Kidney tubule cell (primary cell): ENCODE measurements around the gene PDXDC1.
"Not testable (repeated sequence)": the region's sequence is repeated elsewhere in the genome, so short reads cannot be mapped to it uniquely, and the experiment has no call there.

Experiments
- DNase-seq: peaks from one replicate; pipeline ENCODE4 v3.0.0-alpha.2; 2018; ENCODE audit warnings: low spot score

The PDXDC1 gene

GRCh38 chr16:15071916-15072769 is 97.3 kb downstream of the PDXDC1 start:
- peak; percentile 1 for DNase-seq

- DNase-seq, result no peak
Observed at GRCh38 chr16:15073101-15073500, 98.3 kb downstream of the PDXDC1 start.

GRCh38 chr16:15076161-15076560 is 101.3 kb downstream of the PDXDC1 start:
- DNase-seq, result not testable (repeated sequence)

- not testable (repeated sequence) for DNase-seq
Observed at GRCh38 chr16:15080883-15081282, 106.1 kb downstream of the PDXDC1 start.

- not testable (repeated sequence) for DNase-seq
Observed at GRCh38 chr16:15082788-15083187, 108.0 kb downstream of the PDXDC1 start.

- not testable (repeated sequence) for DNase-seq
Observed at GRCh38 chr16:15090663-15091269, 115.9 kb downstream of the PDXDC1 start.

GRCh38 chr16:15093571-15093954 is 118.7 kb downstream of the PDXDC1 start:
- DNase-seq, result not testable (repeated sequence)

GRCh38 chr16:15093955-15094827 is 119.4 kb downstream of the PDXDC1 start, which contains the start of gene RRN3:
TSS of gene RRN3 (minus strand) at chr16:15094272. CDS start at chr16:15094233, 39 bp downstream.
- peak; percentile 94 for DNase-seq

- DNase-seq, result not testable (repeated sequence)
Observed at GRCh38 chr16:15096583-15096972, 121.8 kb downstream of the PDXDC1 start.

GRCh38 chr16:15099366-15099909 is 124.6 kb downstream of the PDXDC1 start:
- not testable (repeated sequence) for DNase-seq

GRCh38 chr16:15100372-15100987 is 125.7 kb downstream of the PDXDC1 start:
- not testable (repeated sequence) for DNase-seq

GRCh38 chr16:15127641-15128425 is 153.0 kb downstream of the PDXDC1 start:
- not testable (repeated sequence) for DNase-seq

- not testable (repeated sequence) for DNase-seq
Observed at GRCh38 chr16:15130256-15130932, 155.6 kb downstream of the PDXDC1 start.

- not testable (repeated sequence) for DNase-seq
Observed at GRCh38 chr16:15130943-15131700, 156.3 kb downstream of the PDXDC1 start.

GRCh38 chr16:15132719-15133428 is 158.0 kb downstream of the PDXDC1 start:
- not testable (repeated sequence) for DNase-seq

- DNase-seq, result not testable (repeated sequence)
Observed at GRCh38 chr16:15133554-15133953, 158.7 kb downstream of the PDXDC1 start.

GRCh38 chr16:15134752-15135482 is 160.1 kb downstream of the PDXDC1 start:
- DNase-seq, result not testable (repeated sequence)
